ENCODE results near the gene DNM1L. TPM values are rescaled to one million over a fixed set of nuclear protein-coding genes. Genes with fewer than 3 reads are reported as not detected.
"Not testable (repeated sequence)": the region's sequence is repeated elsewhere in the genome, so short reads cannot be mapped to it uniquely, and the experiment has no call there.

DNM1L gene
- total RNA-seq, 1 experiment from 2014 or later = 102 TPM

GRCh38 chr12:32718926-32719325 is 39.8 kb downstream of the DNM1L start:
- Histone ChIP-seq H3K27ac (ENCODE audit: low read depth, low read length, poor library complexity, severe bottlenecking) (no peak overlapping the region), H3K27me3 (replicated peaks; ENCODE audit: insufficient read depth, low read depth, low read length, poor library complexity) (no peaks in the 10 kb centered on the region), H3K9me3 (ENCODE audit: low read depth, low read length, poor library complexity, severe bottlenecking) (no peaks in the 10 kb centered on the region), H3K4me3 (ENCODE audit: low read depth, low read length, poor library complexity, severe bottlenecking) (no peak overlapping the region), H3K36me3 (ENCODE audit: insufficient read depth, low read length, poor library complexity, severe bottlenecking) (peaks cover 21% of the 10 kb centered on the region), H3K4me1 (ENCODE audit: insufficient read depth, low read length, poor library complexity, severe bottlenecking) (no peaks in the 10 kb centered on the region)
- ChIA-PET POLR2A (ENCODE audit: low non-redundant PET) (no interaction called here), CTCF (no interaction called here)
- no peak for DNase-seq (ENCODE audit: low spot score)
- BruUV-seq (replicated peaks) = no TSS peak
- intact Hi-C loops (cut with micrococcal nuclease; ENCODE audit: unreplicated experiment) = no loop called here
- TF ChIP-seq CTCF (conservative IDR thresholded peaks at IDR 0.05; ENCODE audit: low read depth, low read length) (no peak), EZH2 (IDR thresholded peaks at IDR 0.05; ENCODE audit: borderline replicate concordance, low read depth, low read length, poor library complexity, severe bottlenecking) (no peak)

- peaks cover 23% of the 10 kb centered on the region for H3K36me3 ChIP-seq (ENCODE audit: insufficient read depth, low read length, poor library complexity, severe bottlenecking)
- H3K27me3 ChIP-seq (replicated peaks; ENCODE audit: insufficient read depth, low read depth, low read length, poor library complexity); H3K4me3 ChIP-seq (ENCODE audit: low read depth, low read length, poor library complexity, severe bottlenecking); intact Hi-C loops (cut with micrococcal nuclease; ENCODE audit: unreplicated experiment); H3K4me1 ChIP-seq (ENCODE audit: insufficient read depth, low read length, poor library complexity, severe bottlenecking); H3K9me3 ChIP-seq (ENCODE audit: low read depth, low read length, poor library complexity, severe bottlenecking); DNase-seq (ENCODE audit: low spot score); H3K27ac ChIP-seq (ENCODE audit: low read depth, low read length, poor library complexity, severe bottlenecking); BruUV-seq (replicated peaks); CTCF ChIA-PET; POLR2A ChIA-PET (ENCODE audit: low non-redundant PET): not testable (repeated sequence)
These were observed 46.2 kb downstream of the DNM1L start for GRCh38 chr12:32725308-32725707.

- Histone ChIP-seq H3K4me1 (ENCODE audit: insufficient read depth, low read length, poor library complexity, severe bottlenecking) (no peaks in the 10 kb centered on the region), H3K36me3 (ENCODE audit: insufficient read depth, low read length, poor library complexity, severe bottlenecking) (peaks cover 26% of the 10 kb centered on the region), H3K9me3 (ENCODE audit: low read depth, low read length, poor library complexity, severe bottlenecking) (no peaks in the 10 kb centered on the region), H3K4me3 (ENCODE audit: low read depth, low read length, poor library complexity, severe bottlenecking) (no peak overlapping the region), H3K27ac (ENCODE audit: low read depth, low read length, poor library complexity, severe bottlenecking) (no peak overlapping the region), H3K27me3 (replicated peaks; ENCODE audit: insufficient read depth, low read depth, low read length, poor library complexity) (no peaks in the 10 kb centered on the region)
- intact Hi-C loops (cut with micrococcal nuclease; ENCODE audit: unreplicated experiment) = no loop called here
- TF ChIP-seq CTCF (conservative IDR thresholded peaks at IDR 0.05; ENCODE audit: low read depth, low read length) = no peak
- CTCF ChIA-PET = no interaction called here
- BruUV-seq (replicated peaks) = no TSS peak
- no peak for DNase-seq (ENCODE audit: low spot score)
- POLR2A ChIA-PET (ENCODE audit: low non-redundant PET) = no interaction called here
These were observed 47.2 kb downstream of the DNM1L start for GRCh38 chr12:32726286-32726685.

- POLR2A ChIA-PET (ENCODE audit: low non-redundant PET) = no interaction called here
- intact Hi-C loops (cut with micrococcal nuclease; ENCODE audit: unreplicated experiment) = no loop called here
- Histone ChIP-seq H3K4me3 (ENCODE audit: low read depth, low read length, poor library complexity, severe bottlenecking) (no peak overlapping the region), H3K4me1 (ENCODE audit: insufficient read depth, low read length, poor library complexity, severe bottlenecking) (no peaks in the 10 kb centered on the region), H3K9me3 (ENCODE audit: low read depth, low read length, poor library complexity, severe bottlenecking) (no peaks in the 10 kb centered on the region), H3K27ac (ENCODE audit: low read depth, low read length, poor library complexity, severe bottlenecking) (no peak overlapping the region), H3K36me3 (ENCODE audit: insufficient read depth, low read length, poor library complexity, severe bottlenecking) (peaks cover 30% of the 10 kb centered on the region), H3K27me3 (replicated peaks; ENCODE audit: insufficient read depth, low read depth, low read length, poor library complexity) (no peaks in the 10 kb centered on the region)
- no peak for TF ChIP-seq EZH2 (IDR thresholded peaks at IDR 0.05; ENCODE audit: borderline replicate concordance, low read depth, low read length, poor library complexity, severe bottlenecking)
- TF ChIP-seq CTCF (conservative IDR thresholded peaks at IDR 0.05; ENCODE audit: low read depth, low read length) = no peak
- DNase-seq (ENCODE audit: low spot score) = no peak
- CTCF ChIA-PET = no interaction called here
- no TSS peak for BruUV-seq (replicated peaks)
These were observed 48.1 kb downstream of the DNM1L start for GRCh38 chr12:32727237-32727636.

Measured in A673 (cell line).